Measurements from ENCODE around the gene ELANE.
A peak's percentile ranks its signal among the peaks of the same experiment; 100 is the strongest.

ELANE gene

GRCh38 chr19:870963-871401, 18.9 kb downstream of the ELANE start:
- CTCF ChIA-PET: no interaction called here
- POLR2A ChIA-PET: no interaction called here
- peaks cover 5 to 63% (median 43%) of the 10 kb centered on the region in 4 experiments for H3K36me3 ChIP-seq (ENCODE audit: control insufficient read depth in 4 of 4, insufficient read depth in 4 of 4, low read length in 3 of 4)

DNA sequence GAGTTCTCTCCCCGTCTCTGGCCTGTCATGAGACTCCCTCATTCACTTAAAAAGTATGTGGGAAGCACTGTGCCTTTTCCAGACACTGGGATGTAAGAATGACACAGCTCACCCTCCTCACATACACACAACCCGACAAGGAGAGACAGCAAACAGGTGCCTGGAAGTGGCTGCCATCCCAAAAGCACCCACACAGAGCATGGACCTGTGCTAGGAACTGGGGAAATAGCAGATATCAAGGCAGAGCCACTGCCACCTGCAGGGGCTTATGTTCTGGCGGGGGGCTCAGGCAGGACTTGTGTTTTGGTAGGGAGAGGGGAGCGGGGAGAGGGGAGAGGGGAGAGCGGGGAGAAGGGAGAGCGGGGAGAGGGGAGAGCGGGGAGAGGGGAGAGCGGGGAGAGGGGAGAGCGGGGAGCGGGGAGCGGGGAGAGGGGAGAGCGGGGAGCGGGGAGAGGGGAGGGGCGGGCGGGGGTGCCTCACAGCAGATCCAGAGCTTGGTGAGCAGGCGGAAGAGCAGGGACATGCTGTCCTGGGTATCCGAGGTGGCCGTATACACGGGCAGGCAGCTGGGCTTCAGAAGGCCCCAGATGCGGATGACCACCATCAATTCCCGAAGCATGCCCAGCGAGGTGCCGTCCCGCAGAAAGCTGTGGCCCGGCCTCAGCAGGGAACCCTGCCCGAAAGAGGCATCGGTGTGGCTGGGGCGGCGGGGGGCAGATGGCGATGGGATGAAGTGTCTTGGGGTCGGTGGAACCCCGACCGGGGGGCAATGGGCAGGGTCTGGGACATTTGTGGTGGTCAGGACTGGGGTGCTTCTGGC, 19.6 kb downstream of the ELANE start:
- Histone ChIP-seq H3K36me3 (ENCODE audit: control insufficient read depth in 4 of 4, insufficient read depth in 4 of 4, low read length in 3 of 4) (peaks cover 5 to 69% (median 49%) of the 10 kb centered on the region in 4 experiments), H3K27ac (ENCODE audit: insufficient read depth in 1 of 2, low read depth in 1 of 2, low read length in 2 of 2, poor library complexity in 1 of 2, severe bottlenecking in 2 of 2) (no peak overlapping the region)

More at GRCh38 chr19:870963-871401, 18.9 kb downstream of the ELANE start:
- no peak for DNase-seq
- no peaks in the 10 kb centered on the region for H3K9me3 ChIP-seq (ENCODE audit: control extremely low read depth in 1 of 5, control insufficient read depth in 4 of 5, insufficient read depth in 2 of 5, low read depth in 1 of 5, low read length in 4 of 5)
- H3K4me3 ChIP-seq (ENCODE audit: control insufficient read depth in 1 of 7, extremely low read depth in 1 of 7, insufficient read depth in 4 of 7, low read depth in 2 of 7, low read length in 6 of 7): no peak overlapping the region
- WGBS (ENCODE audit: insufficient coverage): 98% methylated on average over 28 of the region's 28 CpGs
- no peak overlapping the region for H3K27ac ChIP-seq (ENCODE audit: insufficient read depth in 1 of 2, low read depth in 1 of 2, low read length in 2 of 2, poor library complexity in 1 of 2, severe bottlenecking in 2 of 2)
- H3K27me3 ChIP-seq (replicated peaks in 2 of 5; ENCODE audit: control insufficient read depth in 4 of 5, insufficient read depth in 5 of 5, low read length in 4 of 5): no peaks in the 10 kb centered on the region
- H3K4me1 ChIP-seq (ENCODE audit: control extremely low read depth in 1 of 4, control insufficient read depth in 4 of 4, insufficient read depth in 4 of 4, low read length in 3 of 4): peaks cover 0 to 12% (median 4%) of the 10 kb centered on the region in 4 experiments

GRCh38 chr19:872266-872951, 20.3 kb downstream of the ELANE start:
- H3K27me3 ChIP-seq (replicated peaks in 2 of 5; ENCODE audit: control insufficient read depth in 4 of 5, insufficient read depth in 5 of 5, low read length in 4 of 5): no peaks in the 10 kb centered on the region
- POLR2A ChIA-PET: interaction anchor here (0.6 kb wide), 1 partner anchor 34 kb away, joined by 3 read pairs; no protein-coding TSS in a partner anchor
- peak; percentile 78 to 85 (median 81) for DNase-seq
- no peak overlapping the region for H3K4me3 ChIP-seq (ENCODE audit: control insufficient read depth in 1 of 7, extremely low read depth in 1 of 7, insufficient read depth in 4 of 7, low read depth in 2 of 7, low read length in 6 of 7)
- H3K4me1 ChIP-seq (ENCODE audit: control extremely low read depth in 1 of 4, control insufficient read depth in 4 of 4, insufficient read depth in 4 of 4, low read length in 3 of 4): peaks cover 0 to 12% (median 4%) of the 10 kb centered on the region in 4 experiments
- WGBS (ENCODE audit: insufficient coverage): 73% methylated on average over 11 of the region's 27 CpGs
- no peak overlapping the region for H3K27ac ChIP-seq (ENCODE audit: insufficient read depth in 1 of 2, low read depth in 1 of 2, low read length in 2 of 2, poor library complexity in 1 of 2, severe bottlenecking in 2 of 2)
- peaks cover 5 to 74% (median 53%) of the 10 kb centered on the region in 4 experiments for H3K36me3 ChIP-seq (ENCODE audit: control insufficient read depth in 4 of 4, insufficient read depth in 4 of 4, low read length in 3 of 4)
- CTCF ChIA-PET: interaction anchor here (0.7 kb wide), 1 partner anchor 9 kb away, joined by 3 read pairs; no protein-coding TSS in a partner anchor
- no peaks in the 10 kb centered on the region for H3K9me3 ChIP-seq (ENCODE audit: control extremely low read depth in 1 of 5, control insufficient read depth in 4 of 5, insufficient read depth in 2 of 5, low read depth in 1 of 5, low read length in 4 of 5)

More for the DNA sequence above, 19.6 kb downstream of the ELANE start:
- Histone ChIP-seq H3K9me3 (ENCODE audit: control extremely low read depth in 1 of 5, control insufficient read depth in 4 of 5, insufficient read depth in 2 of 5, low read depth in 1 of 5, low read length in 4 of 5) (no peaks in the 10 kb centered on the region), H3K4me3 (ENCODE audit: control insufficient read depth in 1 of 7, extremely low read depth in 1 of 7, insufficient read depth in 4 of 7, low read depth in 2 of 7, low read length in 6 of 7) (no peak overlapping the region), H3K27me3 (replicated peaks in 2 of 5; ENCODE audit: control insufficient read depth in 4 of 5, insufficient read depth in 5 of 5, low read length in 4 of 5) (no peaks in the 10 kb centered on the region), H3K4me1 (ENCODE audit: control extremely low read depth in 1 of 4, control insufficient read depth in 4 of 4, insufficient read depth in 4 of 4, low read length in 3 of 4) (peaks cover 0 to 12% (median 4%) of the 10 kb centered on the region in 4 experiments)
- WGBS (ENCODE audit: insufficient coverage): 97% methylated on average over 15 of the region's 33 CpGs
- no peak for DNase-seq
- ChIA-PET CTCF (interaction anchor here (0.7 kb wide), 1 partner anchor 8 kb away, joined by 3 read pairs; no protein-coding TSS in a partner anchor), POLR2A (interaction anchor here (0.6 kb wide), 2 partner anchors 33 to 35 kb away, joined by 3 to 4 read pairs; no protein-coding TSS in a partner anchor)

DNA sequence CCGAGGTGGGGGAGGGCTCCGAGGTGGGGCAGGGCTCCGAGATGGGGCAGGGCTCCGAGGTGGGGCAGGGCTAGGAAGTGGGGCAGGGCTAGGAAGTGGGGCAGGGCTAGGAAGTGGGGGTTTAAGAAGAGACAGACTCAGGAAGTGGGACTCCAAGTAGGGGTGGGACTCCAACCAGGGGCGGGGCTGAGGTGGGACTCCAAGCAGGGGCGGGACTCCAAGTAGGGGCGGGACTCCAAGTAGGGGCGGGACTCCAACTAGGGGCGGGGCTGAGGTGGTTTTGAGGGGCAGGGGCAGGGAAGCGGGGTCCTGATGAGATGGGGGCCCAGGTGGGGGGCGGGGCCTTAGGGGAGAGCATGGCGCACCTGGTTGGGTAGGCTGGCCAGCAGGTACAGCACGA, 21.0 kb downstream of the ELANE start:
- 96% methylated on average over 4 of the region's 13 CpGs for WGBS (ENCODE audit: insufficient coverage)
- no peak overlapping the region for H3K27ac ChIP-seq (ENCODE audit: insufficient read depth in 1 of 2, low read depth in 1 of 2, low read length in 2 of 2, poor library complexity in 1 of 2, severe bottlenecking in 2 of 2)
- no peak overlapping the region for H3K4me3 ChIP-seq (ENCODE audit: control insufficient read depth in 1 of 7, extremely low read depth in 1 of 7, insufficient read depth in 4 of 7, low read depth in 2 of 7, low read length in 6 of 7)
- no peaks in the 10 kb centered on the region for H3K27me3 ChIP-seq (replicated peaks in 2 of 5; ENCODE audit: control insufficient read depth in 4 of 5, insufficient read depth in 5 of 5, low read length in 4 of 5)
- no peaks in the 10 kb centered on the region for H3K9me3 ChIP-seq (ENCODE audit: control extremely low read depth in 1 of 5, control insufficient read depth in 4 of 5, insufficient read depth in 2 of 5, low read depth in 1 of 5, low read length in 4 of 5)
- H3K4me1 ChIP-seq (ENCODE audit: control extremely low read depth in 1 of 4, control insufficient read depth in 4 of 4, insufficient read depth in 4 of 4, low read length in 3 of 4): peaks cover 0 to 12% (median 4%) of the 10 kb centered on the region in 4 experiments
- ChIA-PET CTCF (no interaction called here), POLR2A (no interaction called here)
- peak; percentile 73 to 91 (median 86) for DNase-seq
- H3K36me3 ChIP-seq (ENCODE audit: control insufficient read depth in 4 of 4, insufficient read depth in 4 of 4, low read length in 3 of 4): peaks cover 0 to 68% (median 48%) of the 10 kb centered on the region in 4 experiments

- Histone ChIP-seq H3K9me3 (ENCODE audit: control extremely low read depth in 1 of 5, control insufficient read depth in 4 of 5, insufficient read depth in 2 of 5, low read depth in 1 of 5, low read length in 4 of 5) (no peaks in the 10 kb centered on the region), H3K36me3 (ENCODE audit: control insufficient read depth in 4 of 4, insufficient read depth in 4 of 4, low read length in 3 of 4) (peaks cover 0 to 64% (median 43%) of the 10 kb centered on the region in 4 experiments), H3K4me1 (ENCODE audit: control extremely low read depth in 1 of 4, control insufficient read depth in 4 of 4, insufficient read depth in 4 of 4, low read length in 3 of 4) (peaks cover 0 to 12% (median 4%) of the 10 kb centered on the region in 4 experiments), H3K4me3 (ENCODE audit: control insufficient read depth in 1 of 7, extremely low read depth in 1 of 7, insufficient read depth in 4 of 7, low read depth in 2 of 7, low read length in 6 of 7) (no peak overlapping the region), H3K27me3 (replicated peaks in 2 of 5; ENCODE audit: control insufficient read depth in 4 of 5, insufficient read depth in 5 of 5, low read length in 4 of 5) (no peaks in the 10 kb centered on the region), H3K27ac (ENCODE audit: insufficient read depth in 1 of 2, low read depth in 1 of 2, low read length in 2 of 2, poor library complexity in 1 of 2, severe bottlenecking in 2 of 2) (no peak overlapping the region)
- WGBS (ENCODE audit: insufficient coverage): 99% methylated on average over 18 of the region's 22 CpGs
- no peak for DNase-seq
- POLR2A ChIA-PET: no interaction called here
- CTCF ChIA-PET: no interaction called here
Measured at GRCh38 chr19:873561-874041, 21.5 kb downstream of the ELANE start.

DNA sequence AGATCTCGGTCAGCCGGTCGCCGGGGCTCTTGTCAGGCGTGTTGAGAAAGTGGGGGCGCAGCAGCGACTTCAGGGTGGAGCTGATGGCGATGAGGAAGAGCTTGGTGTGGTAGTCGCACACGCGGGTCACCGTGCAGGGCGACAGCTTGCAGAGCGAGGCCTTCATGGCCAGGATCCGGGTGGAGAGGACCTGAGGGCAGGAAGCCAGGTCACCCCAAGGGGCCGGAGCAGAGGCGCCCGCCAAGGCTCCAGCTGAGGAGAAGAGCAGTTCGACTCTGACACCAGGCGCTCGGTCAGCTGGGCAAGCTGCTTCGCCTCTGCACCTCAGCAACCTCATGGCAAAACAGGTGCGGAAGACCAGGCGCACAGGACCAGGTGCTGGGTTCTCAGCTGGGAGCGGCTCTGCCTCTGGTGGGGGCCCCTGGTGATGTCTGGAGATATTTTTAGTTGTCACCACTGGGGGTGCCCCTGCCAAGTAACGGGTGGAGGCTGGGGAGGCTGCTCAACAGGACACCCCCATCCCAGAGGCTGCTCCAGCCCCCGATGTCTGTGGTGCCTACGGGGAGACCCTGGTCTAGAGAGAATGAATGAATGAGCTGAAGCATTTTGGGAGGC, 23.3 kb downstream of the ELANE start:
- no peaks in the 10 kb centered on the region for H3K27me3 ChIP-seq (replicated peaks in 2 of 5; ENCODE audit: control insufficient read depth in 4 of 5, insufficient read depth in 5 of 5, low read length in 4 of 5)
- H3K36me3 ChIP-seq (ENCODE audit: control insufficient read depth in 4 of 4, insufficient read depth in 4 of 4, low read length in 3 of 4): peaks cover 0 to 60% (median 37%) of the 10 kb centered on the region in 4 experiments
- no peak overlapping the region for H3K4me3 ChIP-seq (ENCODE audit: control insufficient read depth in 1 of 7, extremely low read depth in 1 of 7, insufficient read depth in 4 of 7, low read depth in 2 of 7, low read length in 6 of 7)
- WGBS (ENCODE audit: insufficient coverage): 98% methylated on average over 25 of the region's 28 CpGs
- H3K27ac ChIP-seq (ENCODE audit: insufficient read depth in 1 of 2, low read depth in 1 of 2, low read length in 2 of 2, poor library complexity in 1 of 2, severe bottlenecking in 2 of 2): no peak overlapping the region
- no peaks in the 10 kb centered on the region for H3K9me3 ChIP-seq (ENCODE audit: control extremely low read depth in 1 of 5, control insufficient read depth in 4 of 5, insufficient read depth in 2 of 5, low read depth in 1 of 5, low read length in 4 of 5)
- ChIA-PET POLR2A (no interaction called here), CTCF (interaction anchor here (1.0 to 1.2 kb wide), 3 partner anchors 12 to 30 kb away, joined by 3 to 5 read pairs (median 4); partner anchors contain the start of genes MED16 and RNU6-9)
- no peak for DNase-seq
- peaks cover 0 to 12% (median 4%) of the 10 kb centered on the region in 4 experiments for H3K4me1 ChIP-seq (ENCODE audit: control extremely low read depth in 1 of 4, control insufficient read depth in 4 of 4, insufficient read depth in 4 of 4, low read length in 3 of 4)

Data from common myeloid progenitor, CD34-positive (primary cell).